HEK293T (cell line): ENCODE data around the gene TSPAN5.

Source experiments
- SUZ12 ChIP-seq: fragments of 450-650 bp; IDR thresholded peaks from 2 replicates; pipeline ENCODE4 v1.6.1; 2016; ENCODE audit warnings: mild to moderate bottlenecking
- TF ChIP-seq, protein P1 (sequence below): fragments of 450-650 bp; IDR thresholded peaks from 2 replicates; pipeline ENCODE4 v1.6.1; 2016

DNA sequence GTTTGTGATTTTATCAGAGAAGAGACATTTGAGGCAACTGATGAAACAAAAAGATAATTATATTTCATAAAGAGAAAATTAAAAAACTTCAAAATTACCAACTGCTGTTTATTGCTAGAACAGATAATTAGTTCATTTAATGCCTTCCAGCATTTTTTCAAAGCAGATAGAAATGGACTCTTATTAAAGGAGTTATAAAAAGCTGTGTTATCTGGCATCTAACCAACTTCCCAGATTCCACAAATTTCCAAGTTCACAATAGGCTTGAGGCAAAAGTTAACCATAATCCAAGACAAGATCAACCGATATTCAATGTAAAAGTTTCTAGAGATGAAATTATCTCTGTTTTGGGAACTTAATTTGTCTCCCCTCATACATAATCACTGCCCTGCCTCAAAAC is 152.4 kb downstream of the TSPAN5 start:
- no peak for TF ChIP-seq SUZ12
- TF ChIP-seq, protein P1, sequence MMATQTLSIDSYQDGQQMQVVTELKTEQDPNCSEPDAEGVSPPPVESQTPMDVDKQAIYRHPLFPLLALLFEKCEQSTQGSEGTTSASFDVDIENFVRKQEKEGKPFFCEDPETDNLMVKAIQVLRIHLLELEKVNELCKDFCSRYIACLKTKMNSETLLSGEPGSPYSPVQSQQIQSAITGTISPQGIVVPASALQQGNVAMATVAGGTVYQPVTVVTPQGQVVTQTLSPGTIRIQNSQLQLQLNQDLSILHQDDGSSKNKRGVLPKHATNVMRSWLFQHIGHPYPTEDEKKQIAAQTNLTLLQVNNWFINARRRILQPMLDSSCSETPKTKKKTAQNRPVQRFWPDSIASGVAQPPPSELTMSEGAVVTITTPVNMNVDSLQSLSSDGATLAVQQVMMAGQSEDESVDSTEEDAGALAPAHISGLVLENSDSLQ = no peak
